PC-3 (cell line): Measurements from ENCODE around the gene FUS.

Source experiments
- EZH2 ChIP-seq: fragments of 300-600 bp; sonication (generic); IDR thresholded peaks from one replicate; pipeline ENCODE4 v1.6.1; 2017; ENCODE audit warnings: antibody characterized with exemption, mild to moderate bottlenecking, low read length; ENCODE audit not compliant: unreplicated experiment
- TF ChIP-seq, protein P1 (sequence below): fragments of 300-600 bp; sonication (generic); conservative IDR thresholded peaks from 2 replicates; pipeline ENCODE4 v1.5.1; 2017; ENCODE audit warnings: antibody characterized with exemption, low read depth, mild to moderate bottlenecking, low read length

DNA sequence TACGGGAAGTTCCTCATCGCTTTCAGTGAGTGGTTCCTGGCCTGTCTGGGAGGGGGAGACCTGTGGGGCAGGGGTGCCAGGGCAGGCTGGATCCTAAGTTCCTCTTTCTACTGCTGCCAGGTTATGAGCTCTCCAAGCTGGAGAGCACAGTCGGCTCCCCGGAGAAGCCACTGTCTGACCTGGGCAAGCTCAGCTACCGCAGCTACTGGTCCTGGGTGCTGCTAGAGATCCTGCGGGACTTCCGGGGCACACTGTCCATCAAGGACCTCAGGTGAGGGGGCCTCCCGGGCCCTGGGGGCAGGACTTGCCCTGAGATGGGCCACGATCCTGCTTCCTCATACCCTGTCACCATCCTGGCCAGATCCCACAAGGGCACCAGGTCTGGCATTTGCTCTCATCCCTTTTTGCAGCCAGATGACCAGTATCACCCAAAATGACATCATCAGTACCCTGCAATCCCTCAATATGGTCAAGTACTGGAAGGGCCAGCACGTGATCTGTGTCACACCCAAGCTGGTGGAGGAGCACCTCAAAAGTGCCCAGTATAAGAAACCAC lies 49.5 kb upstream of the FUS start:
- TF ChIP-seq, protein P1, sequence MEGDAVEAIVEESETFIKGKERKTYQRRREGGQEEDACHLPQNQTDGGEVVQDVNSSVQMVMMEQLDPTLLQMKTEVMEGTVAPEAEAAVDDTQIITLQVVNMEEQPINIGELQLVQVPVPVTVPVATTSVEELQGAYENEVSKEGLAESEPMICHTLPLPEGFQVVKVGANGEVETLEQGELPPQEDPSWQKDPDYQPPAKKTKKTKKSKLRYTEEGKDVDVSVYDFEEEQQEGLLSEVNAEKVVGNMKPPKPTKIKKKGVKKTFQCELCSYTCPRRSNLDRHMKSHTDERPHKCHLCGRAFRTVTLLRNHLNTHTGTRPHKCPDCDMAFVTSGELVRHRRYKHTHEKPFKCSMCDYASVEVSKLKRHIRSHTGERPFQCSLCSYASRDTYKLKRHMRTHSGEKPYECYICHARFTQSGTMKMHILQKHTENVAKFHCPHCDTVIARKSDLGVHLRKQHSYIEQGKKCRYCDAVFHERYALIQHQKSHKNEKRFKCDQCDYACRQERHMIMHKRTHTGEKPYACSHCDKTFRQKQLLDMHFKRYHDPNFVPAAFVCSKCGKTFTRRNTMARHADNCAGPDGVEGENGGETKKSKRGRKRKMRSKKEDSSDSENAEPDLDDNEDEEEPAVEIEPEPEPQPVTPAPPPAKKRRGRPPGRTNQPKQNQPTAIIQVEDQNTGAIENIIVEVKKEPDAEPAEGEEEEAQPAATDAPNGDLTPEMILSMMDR = no peak
- TF ChIP-seq EZH2 = no peak
